Measurements from ENCODE around the gene CHIT1.
"Not testable (repeated sequence)": the region's sequence is repeated elsewhere in the genome, so short reads cannot be mapped to it uniquely, and the experiment has no call there.

Gene CHIT1

DNA sequence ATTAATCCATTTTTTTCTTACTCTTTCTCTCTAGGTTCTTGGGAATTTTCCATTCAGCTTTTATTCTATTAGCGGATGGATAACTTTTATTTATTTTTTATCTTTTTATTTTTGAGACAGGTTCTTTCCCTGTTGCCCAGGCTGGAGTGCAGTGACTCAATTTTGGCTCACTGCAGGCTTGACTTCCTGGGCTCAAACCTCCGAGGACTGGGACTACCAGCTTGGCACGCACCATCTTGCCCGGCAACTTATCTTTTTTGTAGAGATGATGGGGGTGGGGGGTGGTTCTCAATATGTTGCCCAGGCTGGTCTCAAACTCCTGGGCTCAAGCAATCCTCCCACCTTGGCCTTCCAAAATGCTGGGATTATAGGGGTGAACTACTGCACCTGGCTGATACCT lies 36.1 kb upstream of the CHIT1 start:
- DNase-seq (ENCODE audit: low read depth in 2 of 2) = no peak

GRCh38 chr1:203264052-203264501 lies 34.6 kb upstream of the CHIT1 start:
- DNase-seq (ENCODE audit: low read depth in 2 of 2) = no peak

DNA sequence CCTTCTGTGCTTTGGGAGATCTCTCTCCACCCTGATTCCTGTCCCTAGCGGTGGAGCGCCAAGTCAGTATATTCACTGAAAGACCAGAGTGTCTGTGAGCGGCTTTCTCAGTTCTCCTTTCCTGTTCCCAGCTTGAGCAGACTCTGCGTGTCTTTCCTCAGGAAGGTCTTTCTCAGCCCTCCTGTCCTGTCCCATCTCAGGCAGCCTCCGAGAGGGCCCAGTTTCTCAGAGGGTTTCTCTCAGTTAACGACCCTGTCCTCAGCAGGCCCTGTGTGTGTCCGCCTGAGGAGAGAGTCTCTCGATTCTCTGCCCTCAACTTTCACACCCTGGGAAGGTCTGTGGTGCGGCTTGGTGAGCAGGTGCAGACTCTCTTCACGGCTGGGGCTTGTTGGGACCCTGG lies 34.0 kb upstream of the CHIT1 start:
- DNase-seq (ENCODE audit: low read depth in 2 of 2) = no peak

DNA sequence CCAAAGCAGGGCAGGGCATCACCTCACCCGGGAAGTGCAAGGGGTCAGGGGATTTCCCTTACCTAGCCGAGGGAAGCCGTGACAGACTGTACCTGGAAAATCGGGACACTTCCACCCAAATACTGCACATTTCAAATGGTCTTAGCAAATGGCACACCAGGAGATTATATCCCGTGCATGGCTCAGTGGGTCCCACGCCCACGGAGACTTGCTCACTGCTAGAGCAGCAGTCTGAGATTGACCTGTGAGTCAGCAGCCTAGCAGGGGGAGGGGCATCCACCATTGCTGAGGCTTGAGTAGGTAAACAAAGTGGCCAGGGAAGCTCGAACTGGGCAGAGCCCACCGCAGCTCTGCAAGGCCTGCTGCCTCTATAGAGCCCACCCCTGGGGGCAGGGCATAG lies 27.2 kb upstream of the CHIT1 start:
- not testable (repeated sequence) for DNase-seq (ENCODE audit: low read depth in 2 of 2)

DNA sequence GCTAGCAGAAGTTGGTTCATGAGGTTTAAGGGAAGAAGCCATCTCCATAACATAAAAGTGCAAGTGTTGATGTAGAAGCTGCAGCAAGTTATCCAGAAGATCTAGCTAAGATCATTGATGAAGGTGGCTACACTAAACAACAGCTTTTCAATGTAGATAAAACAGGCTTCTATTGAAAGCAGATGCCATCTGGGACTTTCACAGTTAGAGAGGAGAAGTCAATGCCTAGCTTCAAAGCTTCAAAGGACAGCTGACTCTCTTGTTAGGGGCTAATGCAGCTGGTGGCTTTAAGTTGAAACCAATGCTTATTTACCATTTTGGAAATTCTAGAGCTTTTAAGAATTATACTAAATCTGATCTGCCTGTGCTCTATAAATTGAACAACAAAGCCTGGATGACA lies 25.3 kb upstream of the CHIT1 start:
- not testable (repeated sequence) for DNase-seq (ENCODE audit: low read depth in 2 of 2)

GRCh38 chr1:203252678-203253077 lies 23.2 kb upstream of the CHIT1 start:
- DNase-seq (ENCODE audit: low read depth in 2 of 2) = no peak

DNA sequence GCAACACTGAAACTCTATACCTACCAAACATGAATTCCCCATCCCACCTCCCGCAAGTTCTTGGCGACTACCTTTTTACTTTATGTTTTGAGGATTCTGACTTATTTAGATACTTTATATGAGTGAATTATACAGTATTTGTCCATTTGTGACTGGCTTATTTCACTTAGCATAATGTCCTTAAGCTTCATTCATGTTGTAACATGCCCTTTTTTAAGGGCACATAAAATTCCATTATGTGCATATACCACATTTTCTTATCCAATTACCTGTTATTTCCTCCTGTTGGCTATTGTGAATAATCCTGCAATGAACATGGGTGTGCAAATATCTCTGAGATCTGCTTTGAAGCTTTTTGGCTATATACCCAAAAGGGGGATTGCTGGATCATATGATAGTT lies 22.0 kb upstream of the CHIT1 start:
- DNase-seq (ENCODE audit: low read depth in 2 of 2) = no peak

GRCh38 chr1:203250911-203251310 lies 21.4 kb upstream of the CHIT1 start:
- DNase-seq (ENCODE audit: low read depth in 2 of 2) = no peak

DNA sequence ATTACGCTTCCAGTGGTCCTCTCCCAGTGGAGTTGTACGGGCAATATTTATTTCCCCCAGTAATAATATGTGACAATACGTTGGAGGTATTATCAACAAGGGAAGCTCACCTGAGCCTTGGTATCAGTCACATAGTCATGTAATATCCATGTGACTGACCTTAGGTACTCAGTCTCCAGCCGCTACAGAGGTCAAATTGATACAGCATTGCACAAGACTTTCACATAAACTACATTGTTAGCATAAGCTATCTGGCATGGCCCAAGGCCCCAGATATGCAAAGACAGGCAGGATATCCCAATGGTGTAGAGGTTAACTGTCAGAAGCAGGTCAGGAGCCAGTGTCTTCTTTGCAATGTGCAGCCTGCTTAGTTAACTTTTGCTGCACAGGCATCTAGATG lies 15.3 kb upstream of the CHIT1 start:
- no peak for DNase-seq (ENCODE audit: low read depth in 2 of 2)

- DNase-seq (ENCODE audit: low read depth in 2 of 2) = not testable (repeated sequence)
These were observed 12.2 kb upstream of the CHIT1 start for GRCh38 chr1:203241708-203242107.

GRCh38 chr1:203239526-203240305 lies 10.2 kb upstream of the CHIT1 start:
- DNase-seq (ENCODE audit: low read depth in 2 of 2) = no peak

DNA sequence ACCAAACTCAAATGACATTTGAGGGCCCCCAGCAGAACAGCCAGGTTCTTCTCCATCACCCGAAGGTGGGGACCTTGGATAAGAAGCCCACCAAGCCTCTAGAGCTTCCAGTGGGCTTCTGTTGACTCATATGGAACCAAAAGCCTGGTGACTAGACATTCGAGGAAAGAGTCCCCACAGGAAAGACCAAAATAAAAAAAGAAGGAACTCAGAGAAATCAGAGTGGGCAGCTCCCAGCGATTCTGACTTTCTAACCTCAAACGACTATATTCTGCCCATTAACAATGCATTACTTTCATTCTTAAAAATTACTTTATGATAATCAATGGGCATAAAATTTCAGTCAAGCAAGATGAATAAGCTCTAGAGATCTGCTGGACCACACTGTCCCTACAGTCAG lies 9.6 kb upstream of the CHIT1 start:
- no peak for DNase-seq (ENCODE audit: low read depth in 2 of 2)

- DNase-seq (ENCODE audit: low read depth in 2 of 2) = no peak
These were observed 9.1 kb upstream of the CHIT1 start for GRCh38 chr1:203238535-203238934.

DNA sequence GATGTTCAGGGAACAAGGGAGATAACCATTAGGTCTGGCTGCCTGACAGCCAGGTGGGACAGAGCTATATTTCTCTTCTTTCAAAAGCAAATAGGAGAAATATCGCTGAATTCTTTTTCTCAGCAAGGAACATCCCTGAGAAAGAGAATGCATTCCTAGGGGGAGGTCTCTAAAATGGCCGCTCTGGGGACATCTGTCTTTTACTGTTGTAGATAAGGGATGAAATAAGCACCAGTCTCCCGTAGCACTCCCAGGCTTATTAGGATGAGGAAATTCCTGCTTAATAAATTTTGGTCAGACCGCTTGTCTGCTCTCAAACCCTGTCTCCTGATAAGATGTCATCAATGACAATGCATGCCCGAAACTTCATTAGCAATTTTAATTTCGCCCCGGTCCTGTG lies 5.4 kb upstream of the CHIT1 start:
- DNase-seq (ENCODE audit: low read depth in 2 of 2) = not testable (repeated sequence)

DNA sequence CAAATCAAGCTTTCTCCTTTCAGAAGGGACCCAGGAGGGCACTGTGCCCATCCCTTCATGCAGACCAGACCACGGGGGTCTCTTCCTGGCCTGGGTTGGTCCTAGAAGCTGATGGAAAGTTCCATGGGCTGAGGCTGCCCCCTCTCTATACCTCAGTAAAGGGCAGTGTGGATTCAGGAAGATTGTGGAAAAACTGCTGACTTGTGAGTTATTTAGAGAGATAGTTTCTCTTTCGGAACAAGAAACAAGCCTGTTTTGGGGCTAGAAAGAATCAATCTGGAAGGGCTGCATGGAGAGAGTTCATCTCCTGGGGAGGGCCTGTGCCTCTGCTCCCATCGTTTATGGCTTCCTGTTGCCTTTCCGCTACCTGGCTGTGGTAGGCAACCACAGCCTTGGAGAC lies 803 bp downstream of the CHIT1 start:
- DNase-seq (ENCODE audit: low read depth in 2 of 2) = no peak

- DNase-seq (ENCODE audit: low read depth in 2 of 2) = no peak
These were observed 1.9 kb downstream of the CHIT1 start for GRCh38 chr1:203227371-203228083.

DNA sequence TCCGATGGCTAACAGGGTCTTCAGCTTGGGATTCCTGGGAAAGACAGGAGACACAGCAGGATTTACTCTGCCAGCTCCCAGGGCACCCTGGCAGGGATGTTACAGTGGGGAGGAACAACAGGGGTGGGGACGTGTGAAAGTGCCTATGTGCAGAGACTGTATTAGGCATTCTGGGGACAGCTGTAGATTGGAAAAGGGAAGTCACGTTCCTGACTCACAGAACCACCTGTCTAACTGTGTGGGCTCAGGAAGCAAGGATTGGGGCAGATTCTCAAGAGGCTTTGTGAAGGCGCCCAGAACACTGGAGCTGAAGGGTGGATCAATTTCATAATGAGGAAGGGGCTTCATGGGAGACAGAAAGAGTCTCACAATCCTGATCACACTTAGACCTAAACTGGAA lies 4.4 kb downstream of the CHIT1 start:
- no peak for DNase-seq (ENCODE audit: low read depth in 2 of 2)

- DNase-seq (ENCODE audit: low read depth in 2 of 2) = no peak
These were observed 6.3 kb downstream of the CHIT1 start for GRCh38 chr1:203223012-203223775.

GRCh38 chr1:203219934-203220333 lies 9.5 kb downstream of the CHIT1 start:
- no peak for DNase-seq (ENCODE audit: low read depth in 2 of 2)

DNA sequence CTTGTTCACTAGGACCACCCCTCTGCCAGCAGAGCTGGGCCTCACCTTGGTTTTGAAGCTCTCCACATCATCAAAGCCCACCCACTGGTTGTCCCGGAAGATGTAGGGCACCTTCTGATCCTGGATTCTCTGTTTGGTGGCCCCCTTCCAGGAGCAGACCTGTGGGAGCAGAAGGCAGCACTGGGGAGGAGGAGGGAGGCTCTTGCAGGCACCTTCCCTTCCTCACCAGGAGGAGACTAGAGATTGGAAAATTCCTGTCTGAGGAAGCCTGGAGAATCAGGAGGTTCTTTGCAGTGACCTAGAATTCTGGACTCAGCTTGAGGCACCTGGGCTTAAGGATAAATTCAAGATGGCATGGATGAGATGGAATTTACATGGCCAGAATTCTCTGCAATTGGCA lies 10.3 kb downstream of the CHIT1 start:
- no peak for DNase-seq (ENCODE audit: low read depth in 2 of 2)

GRCh38 chr1:203217668-203218067 lies 11.8 kb downstream of the CHIT1 start:
- no peak for DNase-seq (ENCODE audit: low read depth in 2 of 2)

DNA sequence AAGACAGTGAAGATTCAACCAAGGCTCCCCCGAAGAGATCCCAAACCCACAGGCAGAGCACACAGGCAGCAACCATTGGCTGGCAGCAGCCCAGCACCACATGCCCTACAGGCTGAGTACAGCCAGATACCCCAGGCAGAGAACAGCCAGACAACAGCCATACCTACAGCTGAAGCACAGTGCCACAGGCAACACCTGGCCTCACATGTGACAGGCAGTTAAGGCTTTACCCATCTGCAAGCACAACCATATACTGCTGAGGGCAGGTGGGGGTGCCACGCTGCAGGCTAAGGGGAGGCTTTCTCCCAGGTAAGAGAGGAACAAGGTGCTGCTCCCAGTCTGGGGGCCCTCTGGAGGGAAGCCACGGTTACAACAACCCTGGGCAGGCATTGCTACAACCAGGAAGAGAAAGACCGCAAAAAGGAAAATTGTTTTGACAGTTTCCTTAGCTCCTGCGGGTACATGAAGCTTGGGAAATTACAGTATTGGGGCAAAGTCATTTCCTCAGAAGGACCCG lies 12.3 kb downstream of the CHIT1 start:
- DNase-seq (ENCODE audit: low read depth in 2 of 2) = no peak
